Erythroblast (primary cell): Measurements from ENCODE around the gene STAT3.

Experiments used
- GATA1 ChIP-seq: IDR thresholded peaks from 2 replicates; pipeline ENCODE4 v1.6.1; 2011; ENCODE audit warnings: low read depth, mild to moderate bottlenecking, control low read depth, low read length, moderate library complexity
- POLR2A ChIP-seq: IDR thresholded peaks from 2 replicates; pipeline ENCODE4 v1.6.1; 2011; ENCODE audit warnings: mild to moderate bottlenecking, low read length

- TF ChIP-seq POLR2A (no peak), GATA1 (no peak)
These were observed 113.3 kb downstream of the STAT3 start for GRCh38 chr17:42274812-42275526.
